Ovary (tissue), 3 donors: Measurements from ENCODE around the gene PIAS4.

Experiments
- CTCF ChIP-seq, 3 donors: fragments of 450-650 bp in 2 of 3; fragments of 200-600 bp in 1 of 3; IDR thresholded peaks; one replicate each; pipeline versions ENCODE4 v1.5.1 to v1.8.0; 2016 to 2022; ENCODE audit warnings: antibody characterized with exemption in 3 of 3, mild to moderate bottlenecking in 1 of 3
- POLR2A ChIP-seq: fragments of 450-650 bp; IDR thresholded peaks from one replicate; pipeline ENCODE4 v1.6.1; 2017; ENCODE audit warnings: antibody characterized with exemption, mild to moderate bottlenecking, moderate library complexity
- donor health status: DM: no; HTN: no; CAD: no.

- TF ChIP-seq CTCF (IDR thresholded peaks at IDR 0.05) (no peak), POLR2A (no peak)
Observed at GRCh38 chr19:3976495-3977241, 30.9 kb upstream of the PIAS4 start.
